Measurements from ENCODE around the gene CEACAM16.
"Not testable (repeated sequence)": the region's sequence is repeated elsewhere in the genome, so short reads cannot be mapped to it uniquely, and the experiment has no call there.

Gene CEACAM16

DNA sequence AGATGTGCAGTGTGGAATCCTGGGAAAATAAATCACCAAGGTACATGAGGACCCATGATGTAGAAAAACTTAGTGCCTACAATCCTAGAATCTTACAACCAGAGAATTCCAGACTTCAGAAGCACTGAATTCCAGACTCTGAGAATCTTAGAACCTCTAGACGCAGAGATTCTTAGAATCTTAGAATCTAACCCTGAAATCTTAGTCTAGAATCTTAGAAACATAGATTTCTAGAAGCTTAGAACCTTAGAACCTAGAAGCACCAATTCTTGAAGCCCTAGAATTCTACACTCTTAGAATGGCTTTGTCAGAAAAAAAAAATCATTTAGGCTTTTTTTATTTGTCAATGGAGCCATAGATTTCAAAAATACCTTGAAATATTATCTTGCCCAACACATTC is 6.0 kb downstream of the CEACAM16 start:
- DNase-seq: no peak

DNA sequence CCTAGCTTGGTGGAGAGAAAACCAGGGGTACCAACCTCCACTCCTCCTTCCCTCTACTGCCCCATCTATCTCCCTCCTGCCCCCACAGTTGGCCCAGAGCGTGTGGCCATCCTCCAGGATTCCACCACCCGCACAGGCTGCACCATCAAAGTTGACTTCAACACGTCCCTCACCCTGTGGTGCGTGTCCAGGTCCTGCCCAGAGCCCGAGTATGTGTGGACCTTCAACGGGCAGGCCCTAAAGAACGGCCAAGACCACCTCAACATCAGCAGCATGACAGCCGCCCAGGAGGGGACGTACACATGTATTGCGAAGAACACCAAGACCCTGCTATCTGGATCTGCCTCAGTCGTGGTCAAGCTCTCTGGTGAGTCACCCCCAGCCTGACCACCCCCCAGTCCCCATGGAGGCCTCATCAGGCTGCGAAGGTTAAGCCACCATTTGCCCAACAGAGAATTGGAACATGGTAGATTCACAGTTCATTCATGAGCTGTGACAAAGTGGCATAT is 6.6 kb downstream of the CEACAM16 start:
- no peak for DNase-seq

DNA sequence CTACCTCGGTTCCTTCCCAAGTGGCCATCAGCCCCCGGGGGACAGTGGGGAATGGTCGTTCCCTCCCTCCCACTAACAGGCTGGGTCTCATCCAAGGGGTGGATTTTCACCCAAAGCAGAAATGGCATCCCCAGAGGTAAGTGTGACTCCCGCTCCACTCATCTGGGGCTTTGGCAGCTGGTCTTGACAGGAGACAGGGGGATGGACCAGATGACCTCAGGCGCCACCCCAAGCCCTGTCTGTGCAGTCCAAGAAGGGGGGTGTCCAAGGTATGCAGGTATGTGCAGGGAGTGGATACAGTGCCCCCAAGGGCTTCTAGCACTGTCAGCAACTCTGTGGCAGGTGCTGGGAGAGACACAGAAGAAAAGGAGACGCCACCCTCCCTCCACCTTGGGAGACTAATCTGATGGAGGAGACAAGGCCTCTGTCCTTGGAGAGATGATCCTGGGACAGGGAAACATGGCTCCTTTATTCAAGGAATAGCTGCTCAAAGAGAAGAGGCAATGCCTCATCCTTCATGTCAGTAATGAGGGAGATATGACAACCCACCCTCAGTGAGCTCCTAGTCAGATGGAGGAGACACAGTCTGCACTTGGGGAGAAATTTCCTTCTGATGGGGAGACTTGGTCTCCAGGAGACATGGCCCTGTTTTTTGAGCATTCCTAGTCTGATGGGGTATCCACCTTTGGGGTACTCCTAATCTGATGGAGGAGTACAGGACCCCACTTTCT is 7.7 kb downstream of the CEACAM16 start:
- DNase-seq: no peak

DNA sequence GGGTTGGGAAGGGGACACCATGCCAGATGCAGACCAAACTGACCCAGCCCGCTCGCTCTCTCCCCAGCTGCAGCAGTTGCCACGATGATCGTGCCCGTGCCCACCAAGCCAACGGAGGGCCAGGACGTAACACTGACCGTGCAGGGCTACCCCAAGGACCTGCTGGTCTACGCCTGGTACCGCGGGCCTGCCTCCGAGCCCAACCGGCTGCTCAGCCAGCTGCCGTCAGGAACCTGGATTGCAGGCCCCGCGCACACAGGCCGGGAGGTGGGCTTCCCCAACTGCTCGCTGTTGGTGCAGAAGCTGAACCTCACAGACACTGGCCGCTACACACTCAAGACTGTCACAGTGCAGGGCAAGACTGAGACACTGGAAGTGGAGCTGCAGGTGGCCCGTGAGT is 8.8 kb downstream of the CEACAM16 start:
- no peak for DNase-seq

DNA sequence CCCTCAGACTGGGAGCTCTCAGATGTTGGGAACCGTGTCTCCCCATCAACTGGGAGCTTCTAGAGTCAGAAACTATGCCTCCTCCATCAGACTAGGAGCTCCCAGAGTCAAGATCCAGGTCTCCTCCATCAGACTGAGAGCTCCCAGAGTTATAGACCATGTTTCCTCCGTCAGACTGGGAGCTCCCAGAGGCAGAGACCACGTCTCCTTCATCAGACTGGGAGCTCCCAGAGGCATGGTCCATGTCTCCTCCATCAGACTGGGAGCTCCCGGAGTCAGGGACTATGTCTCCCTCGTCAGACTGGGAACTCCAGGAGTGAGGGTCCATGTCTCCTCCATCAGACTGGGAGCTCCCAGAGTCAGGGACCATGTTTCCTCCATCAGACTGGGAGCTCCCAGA is 10.0 kb downstream of the CEACAM16 start:
- DNase-seq: no peak

DNA sequence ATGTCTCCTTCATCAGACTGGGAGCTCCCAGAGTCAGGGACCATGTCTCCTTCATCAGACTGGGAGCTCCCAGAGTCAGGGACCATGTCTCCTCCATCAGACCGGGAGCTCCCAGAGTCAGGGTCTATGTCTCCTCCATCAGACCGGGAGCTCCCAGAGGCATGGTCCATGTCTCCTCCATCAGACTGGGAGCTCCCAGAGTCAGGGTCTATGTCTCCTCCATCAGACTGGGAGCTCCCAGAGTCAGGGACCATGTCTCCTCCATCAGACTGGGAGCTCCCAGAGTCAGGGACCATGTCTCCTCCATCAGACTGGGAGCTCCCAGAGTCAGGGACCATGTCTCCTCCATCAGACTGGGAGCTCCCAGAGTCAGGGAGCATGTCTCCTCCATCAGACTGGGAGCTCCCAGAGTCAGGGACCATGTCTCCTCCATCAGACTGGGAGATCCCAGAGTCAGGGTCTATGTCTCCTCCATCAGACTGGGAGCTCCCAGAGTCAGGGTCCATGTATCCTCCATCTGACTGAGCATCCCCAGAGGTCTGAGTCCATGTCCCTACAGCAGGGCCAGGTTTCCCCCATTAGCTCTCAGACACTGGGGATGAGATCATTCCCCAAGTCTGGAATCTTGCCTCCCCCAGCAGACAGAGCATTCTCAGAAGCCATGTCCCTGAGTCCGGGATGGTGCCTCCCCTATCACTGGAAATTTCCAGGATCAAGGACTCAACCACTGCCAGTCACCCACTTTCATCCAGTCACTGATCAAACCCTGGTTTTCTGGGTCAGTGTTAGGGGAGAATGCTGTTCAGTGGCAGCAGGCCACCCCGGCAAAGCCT is 10.7 kb downstream of the CEACAM16 start:
- not testable (repeated sequence) for DNase-seq

DNA sequence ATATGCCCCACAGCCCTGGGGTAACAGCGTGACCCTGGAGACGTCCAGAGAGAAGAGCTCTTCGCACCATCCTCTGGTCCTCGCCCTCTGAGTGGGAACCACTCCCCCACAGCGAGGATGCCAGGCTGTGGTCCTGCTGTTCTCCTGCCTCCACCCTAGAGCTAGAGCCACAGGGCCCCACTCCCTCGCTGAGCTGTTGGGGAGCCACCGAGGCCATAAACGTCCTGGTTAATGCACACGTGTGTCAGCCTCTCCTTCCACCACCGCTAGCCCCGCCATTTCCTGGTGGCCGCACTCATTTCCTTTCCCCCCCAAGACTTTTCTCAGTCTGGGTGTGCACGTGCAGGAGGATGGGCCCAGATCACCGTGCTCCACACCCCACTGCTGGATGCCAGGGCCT is 11.5 kb downstream of the CEACAM16 start:
- no peak for DNase-seq

DNA sequence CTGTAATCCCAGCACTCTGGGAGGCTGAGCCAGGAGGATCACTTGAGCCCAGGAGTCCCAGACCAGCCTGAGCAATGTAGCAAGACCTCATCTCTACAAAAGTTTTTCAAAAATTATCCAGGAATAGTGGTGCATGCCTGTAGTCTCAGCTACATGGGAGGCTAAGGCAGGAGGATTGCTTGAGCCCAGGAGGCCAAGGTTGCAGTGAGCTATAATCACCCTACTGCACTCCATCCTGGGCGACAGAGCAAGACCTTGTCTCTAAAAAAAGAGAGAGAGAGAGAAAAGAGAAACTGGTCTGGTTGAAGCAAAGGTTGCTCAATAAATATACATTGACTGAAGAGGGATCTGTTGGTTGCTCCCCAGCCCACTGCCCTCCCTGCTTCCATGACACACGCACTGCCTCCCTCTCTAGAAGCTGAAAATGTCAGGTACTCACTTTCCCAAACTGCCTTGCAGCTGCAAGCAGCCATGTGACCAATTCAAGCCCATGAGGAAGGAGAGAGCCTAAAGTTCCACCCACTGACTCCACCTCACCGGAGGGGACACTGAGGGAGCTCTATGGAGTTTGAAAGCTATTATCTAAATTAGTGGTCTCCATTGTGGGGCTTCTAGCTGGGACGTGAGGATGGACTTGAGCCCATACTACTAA is 14.0 kb downstream of the CEACAM16 start:
- DNase-seq: no peak

DNA sequence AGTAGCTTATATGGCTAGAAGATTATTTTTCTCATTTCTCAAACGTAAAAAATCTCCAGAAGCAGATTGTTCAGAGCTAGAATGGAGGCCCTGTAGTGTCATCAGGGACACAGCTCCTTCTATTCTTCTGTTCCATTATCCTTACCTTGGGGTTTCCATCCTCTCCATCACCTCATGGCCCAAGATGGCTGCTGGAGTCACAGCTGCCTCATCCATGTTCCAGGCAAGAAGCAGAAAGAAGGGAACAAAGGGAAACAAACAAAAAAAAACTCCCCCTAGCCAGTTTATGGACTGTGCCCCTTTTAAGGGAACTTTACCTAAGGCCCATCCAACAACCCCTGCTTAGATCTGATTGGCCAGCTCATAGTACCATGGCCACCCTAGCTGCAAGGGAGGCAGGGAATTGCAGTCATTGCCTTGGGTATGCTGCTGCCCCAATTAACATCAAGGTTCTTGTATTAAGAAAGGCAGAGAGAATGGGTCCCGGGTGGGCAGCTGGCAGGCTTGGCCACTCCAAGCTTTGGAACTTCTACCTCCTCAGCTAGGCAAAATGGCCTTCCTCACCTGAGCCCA is 15.7 kb downstream of the CEACAM16 start:
- no peak for DNase-seq

DNA sequence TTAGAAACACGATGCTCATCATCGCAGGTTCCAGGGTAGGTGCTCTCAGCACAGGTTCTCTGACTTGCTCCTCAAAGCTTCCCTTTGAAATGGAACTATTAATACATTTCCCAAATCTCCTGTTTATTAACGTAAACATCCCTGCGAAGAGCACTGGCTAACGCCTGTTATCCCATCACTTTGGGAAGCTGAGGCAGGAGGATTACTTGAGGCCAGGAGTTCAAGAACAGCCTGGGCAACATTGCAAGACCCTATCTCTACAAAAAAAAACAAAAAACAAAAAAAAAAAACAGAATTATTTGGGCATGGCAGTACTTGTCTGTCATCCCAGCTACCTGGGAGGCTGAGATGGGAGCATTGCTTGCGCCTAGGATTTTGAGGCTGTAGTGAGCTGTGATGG is 18.7 kb downstream of the CEACAM16 start:
- no peak for DNase-seq

DNA sequence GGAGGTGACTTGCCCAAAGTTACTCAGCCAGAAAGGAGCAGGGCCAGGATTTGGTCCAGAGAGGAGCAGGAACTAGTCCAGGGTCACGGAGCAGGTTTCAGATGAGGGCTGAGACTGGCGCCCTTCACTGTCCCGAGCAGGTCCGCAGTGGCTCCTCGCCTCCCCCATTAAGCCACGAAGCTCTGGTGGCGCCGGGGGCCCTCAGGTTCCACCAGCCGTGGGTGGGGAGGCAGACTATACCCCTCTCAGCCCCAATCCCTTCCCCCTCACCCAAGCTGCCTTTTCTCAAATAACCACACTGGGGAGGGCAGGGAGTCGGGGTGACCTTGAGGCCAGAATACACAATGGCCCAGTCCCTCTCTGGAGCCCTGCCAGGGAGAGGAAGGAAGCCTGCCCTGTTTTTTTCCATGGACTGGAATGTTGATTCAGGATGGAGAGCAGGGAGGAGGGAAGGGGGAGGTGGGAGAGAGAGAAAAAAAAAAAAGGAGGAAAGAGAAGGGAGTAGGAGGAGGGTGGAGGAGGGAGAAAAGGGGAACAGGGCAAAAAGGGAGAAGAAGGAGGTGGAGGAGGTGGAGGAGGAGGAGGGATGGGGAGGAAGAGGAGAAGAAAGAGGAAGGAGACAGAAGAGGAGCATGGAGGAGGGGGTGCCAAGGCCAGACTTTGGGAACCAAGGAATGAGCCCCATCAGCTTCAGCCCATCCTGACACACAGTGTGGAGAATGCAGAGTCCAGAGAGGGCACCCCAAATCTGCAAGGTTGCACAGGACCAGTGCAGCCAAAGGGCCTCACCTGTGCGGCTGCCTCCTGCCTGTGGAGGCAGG is 19.7 kb downstream of the CEACAM16 start:
- peak; percentile 4 for DNase-seq

DNA sequence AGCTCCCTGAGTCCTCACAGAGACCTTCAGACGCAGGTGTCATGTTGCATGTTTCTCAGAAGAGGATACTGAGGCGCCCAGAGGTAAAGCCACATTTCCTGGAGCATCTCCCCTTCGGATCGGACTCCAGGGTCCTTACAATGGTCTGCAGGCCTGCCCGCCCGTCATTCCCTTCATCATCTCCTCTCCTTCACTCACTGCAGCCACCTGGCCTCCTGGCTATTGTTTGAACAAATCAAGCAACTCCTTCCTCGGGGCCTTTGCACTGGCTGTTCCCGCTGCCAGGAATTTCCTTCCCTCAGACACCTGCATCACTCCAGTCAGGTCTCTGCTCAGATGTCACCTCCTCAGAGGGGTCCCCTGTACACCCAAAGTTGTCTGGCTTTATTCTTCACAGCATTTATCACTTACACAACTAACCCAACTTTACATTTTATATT is 20.3 kb downstream of the CEACAM16 start:
- no peak for DNase-seq

DNA sequence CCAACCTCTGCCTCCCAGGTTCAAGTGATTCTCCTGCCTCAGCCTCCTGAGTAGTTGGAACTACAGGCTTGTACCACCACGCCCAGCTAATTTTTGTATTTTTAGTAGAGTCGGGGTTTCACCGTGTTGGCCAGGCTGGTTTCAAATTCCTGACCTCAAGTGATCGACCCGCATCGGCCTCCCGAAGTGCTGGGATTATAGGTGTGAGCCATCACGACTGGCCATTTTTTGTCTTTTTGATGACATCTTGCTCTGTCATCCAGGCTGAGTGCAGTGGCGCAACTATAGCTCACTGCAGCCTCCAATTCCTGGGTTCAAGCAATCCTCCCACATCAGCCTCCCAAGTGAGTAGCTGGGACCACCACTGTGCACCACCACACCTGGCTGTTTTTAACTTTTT is 21.4 kb downstream of the CEACAM16 start:
- DNase-seq: not testable (repeated sequence)

DNA sequence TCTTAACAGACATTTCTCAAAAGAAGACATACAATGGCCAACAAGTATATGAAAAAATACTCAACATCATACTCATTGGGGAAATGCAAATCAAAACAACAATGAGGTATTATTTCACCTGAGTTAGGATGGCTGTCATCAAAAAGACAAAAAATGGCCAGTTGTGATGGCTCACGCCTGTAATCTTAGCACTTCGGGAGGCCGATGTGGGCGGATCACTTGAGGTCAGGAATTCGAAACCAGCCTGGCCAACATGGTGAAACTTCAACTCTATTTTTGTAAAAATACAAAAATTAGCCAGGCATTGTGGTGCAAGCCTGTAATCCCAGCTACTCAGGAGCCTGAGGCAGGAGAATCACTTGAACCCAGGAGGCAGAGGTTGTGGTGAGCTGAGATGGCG is 22.0 kb downstream of the CEACAM16 start:
- DNase-seq: no peak

DNA sequence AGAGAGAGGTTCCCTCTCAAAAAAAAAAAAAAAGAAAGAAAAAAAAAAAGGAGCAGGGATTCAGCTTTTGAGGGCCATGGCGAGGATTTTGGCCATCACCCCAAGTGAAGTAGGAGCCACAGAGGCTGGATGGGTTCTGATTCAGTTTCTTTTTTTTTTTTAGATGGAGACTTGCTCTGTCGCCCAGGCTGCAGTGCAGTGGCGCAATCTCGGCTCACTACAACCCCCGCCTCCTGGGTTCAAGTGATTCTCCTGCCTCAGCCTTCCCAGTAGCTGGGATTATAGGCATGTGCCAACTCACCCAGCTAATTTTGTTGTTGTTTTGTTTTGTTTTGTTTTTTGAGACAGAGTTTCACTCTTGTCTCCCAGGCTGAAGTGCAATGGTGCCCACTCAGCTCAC is 22.4 kb downstream of the CEACAM16 start:
- DNase-seq: not testable (repeated sequence)

DNA sequence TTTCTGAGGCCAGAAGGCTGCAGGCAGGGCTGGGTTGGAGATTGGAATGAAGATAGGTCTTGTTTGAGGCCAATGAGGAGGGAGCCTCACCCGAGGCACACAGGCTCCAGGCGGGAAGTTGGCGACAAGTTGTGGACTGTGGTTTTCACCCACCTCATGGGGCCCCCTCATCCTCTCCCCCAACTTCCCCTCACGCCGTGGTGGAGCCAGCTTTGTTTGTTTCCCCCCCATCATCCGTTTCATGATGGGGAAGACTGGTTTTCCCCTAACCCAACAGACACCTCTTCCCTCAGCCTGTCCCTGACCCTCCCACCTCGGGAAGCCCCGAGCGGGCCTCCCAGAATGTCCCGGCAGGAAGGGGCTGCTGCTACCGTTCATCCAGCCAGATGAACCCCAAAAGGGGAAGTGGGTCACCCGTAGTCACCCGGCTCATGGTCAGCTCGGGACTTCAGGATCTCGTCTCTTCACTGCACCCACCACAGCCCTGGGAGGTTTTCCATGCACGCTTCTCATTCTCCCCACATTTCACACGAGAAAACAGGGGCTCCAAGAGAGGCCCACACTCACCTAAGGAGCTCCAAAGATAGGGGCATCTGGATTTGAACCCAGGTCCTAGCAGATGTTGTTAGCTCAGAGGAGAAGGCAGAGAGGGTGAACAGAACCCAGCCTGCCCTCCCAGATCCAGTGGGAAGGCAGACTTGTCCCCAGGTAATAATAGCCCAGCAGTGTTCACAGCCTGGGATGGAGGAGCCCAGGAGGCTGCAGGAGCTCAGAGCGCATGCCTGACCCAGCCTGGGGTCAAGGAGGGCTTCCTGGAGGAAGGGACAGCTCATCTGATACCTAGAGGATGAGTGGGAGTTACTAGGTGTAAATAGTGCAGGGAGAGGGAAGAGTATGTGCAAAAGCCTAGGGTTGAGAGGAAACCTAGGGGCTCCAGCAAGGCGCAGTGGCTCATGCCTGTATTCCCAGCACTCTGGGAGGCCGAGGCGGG is 23.5 kb downstream of the CEACAM16 start:
- no peak for DNase-seq

DNA sequence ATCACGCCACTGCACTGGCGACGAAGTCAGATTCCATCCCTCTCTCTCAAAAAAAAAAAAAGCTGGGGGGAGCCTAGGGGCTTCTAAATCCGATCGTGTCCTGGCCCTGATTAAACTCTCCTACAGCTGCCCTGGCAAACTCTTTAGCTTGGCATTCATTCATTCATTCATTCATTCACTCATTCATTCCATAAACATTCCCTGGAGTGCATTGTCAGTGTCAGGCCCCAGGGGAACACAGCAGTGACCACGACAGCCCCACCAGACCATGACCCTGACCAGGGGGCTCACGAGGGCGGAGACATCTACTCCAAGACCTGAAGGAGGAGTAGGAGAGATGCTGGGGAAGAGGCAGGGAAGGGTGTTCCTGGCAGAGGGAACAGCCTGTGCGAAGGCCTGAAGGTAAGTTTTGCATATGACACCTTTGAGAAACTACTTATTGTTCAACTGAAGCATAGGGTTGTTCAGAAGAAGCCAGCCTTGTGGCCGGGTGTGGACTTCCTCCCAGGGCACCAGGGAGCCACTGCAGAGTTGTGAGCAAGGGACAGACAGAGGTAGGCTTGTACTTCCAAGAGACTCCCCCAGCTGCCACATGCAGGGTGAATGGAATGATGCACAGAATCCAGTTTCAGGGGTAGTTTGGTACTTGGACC is 24.5 kb downstream of the CEACAM16 start:
- no peak for DNase-seq

DNA sequence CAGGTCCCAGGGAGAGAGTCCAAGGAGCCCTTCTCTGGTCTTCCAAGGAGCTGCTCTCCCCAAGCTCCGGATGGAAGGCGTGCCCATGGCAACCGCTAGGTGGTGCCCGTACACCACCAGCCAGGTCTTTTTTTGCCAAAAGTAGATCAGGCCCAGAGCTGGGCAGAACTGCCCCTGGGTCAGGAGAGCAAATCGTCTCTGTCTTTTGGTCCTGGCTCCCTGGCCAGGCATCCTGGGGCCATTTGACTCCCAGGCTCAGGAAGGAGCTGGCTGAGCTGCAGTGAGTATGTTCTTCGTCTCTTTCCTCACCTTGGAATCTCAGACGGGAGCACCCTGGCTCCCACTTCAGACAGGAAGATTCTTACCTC is 25.0 kb downstream of the CEACAM16 start:
- DNase-seq: peak; percentile 48

DNA sequence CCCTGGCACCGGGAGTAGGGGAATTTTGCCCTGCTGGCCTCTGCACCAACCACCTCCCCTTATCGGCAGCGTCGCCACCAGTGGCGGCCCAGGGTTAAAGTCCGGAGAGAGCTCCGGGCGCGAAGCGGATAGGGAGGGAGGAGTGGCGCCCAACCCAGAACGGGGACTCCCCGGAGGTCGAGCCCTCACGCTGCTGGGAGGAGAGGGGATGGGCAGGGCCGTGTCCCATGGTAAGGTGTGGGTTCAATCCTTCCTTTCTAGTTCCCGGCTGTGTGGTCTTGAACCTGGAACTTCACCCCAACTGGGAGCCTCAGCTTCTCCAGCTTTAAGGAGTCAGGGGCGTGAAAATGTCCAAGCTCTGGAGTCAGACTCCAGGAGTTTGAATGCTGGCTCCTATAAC is 26.3 kb downstream of the CEACAM16 start:
- no peak for DNase-seq

DNA sequence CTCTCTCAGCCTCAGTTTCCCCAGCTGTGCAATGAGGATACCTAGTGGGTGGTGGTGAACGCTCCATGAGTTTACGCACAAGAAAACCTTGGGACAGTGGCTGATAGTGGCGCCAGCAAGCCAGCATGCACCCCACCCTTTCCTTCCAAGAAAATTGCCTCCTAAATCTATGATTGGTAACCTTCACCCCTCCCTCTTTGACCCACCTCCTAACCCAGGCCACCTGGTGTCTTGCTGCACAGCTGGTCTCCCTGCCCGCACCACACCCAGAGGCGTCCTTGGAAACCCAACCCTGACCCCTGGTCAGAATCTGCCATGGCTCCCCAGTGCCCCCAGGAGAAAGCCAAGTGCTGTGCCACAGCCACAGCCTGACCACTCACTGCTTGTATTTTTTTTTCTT is 26.7 kb downstream of the CEACAM16 start:
- no peak for DNase-seq

DNA sequence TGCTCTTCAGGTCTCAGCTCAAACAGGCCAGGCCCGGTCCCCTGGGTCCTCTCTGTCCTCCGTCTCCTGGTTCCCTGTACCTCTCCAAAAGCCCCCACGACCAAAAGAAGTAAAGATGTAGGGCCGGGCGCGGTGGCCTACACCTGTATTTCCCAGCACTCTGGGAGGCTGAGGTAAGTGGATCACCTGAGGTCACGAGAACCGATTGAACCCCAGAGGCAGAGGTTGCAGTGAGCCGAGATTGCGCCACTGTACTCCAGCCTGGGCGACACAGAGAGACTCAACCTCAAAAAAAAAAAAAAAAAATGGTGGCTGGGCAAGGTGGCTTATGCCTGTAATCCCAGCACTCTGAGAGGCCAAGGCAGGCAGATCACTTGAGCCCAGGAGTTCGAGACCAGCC is 27.5 kb downstream of the CEACAM16 start:
- no peak for DNase-seq

Data from NCI-H1092 treated with DMSO at 0.1 percent for 48 hours (cell line).